ENCODE measurements around the gene KLHDC10.
"Not testable (repeated sequence)": the region's sequence is repeated elsewhere in the genome, so short reads cannot be mapped to it uniquely, and the experiment has no call there.

KLHDC10 gene

GRCh38 chr7:130118294-130118693, 48.0 kb downstream of the KLHDC10 start:
- peaks cover 14 to 16% of the 10 kb centered on the region in 2 donors for H3K4me1 Mint-ChIP-seq
- DNase-seq (no peak), ATAC-seq (replicated peaks) (no peak)
- H3K27me3 Mint-ChIP-seq: no peaks in the 10 kb centered on the region
- H3K9me3 Mint-ChIP-seq: no peaks in the 10 kb centered on the region
- no peak overlapping the region for H3K4me3 Mint-ChIP-seq
- peaks cover 24 to 35% of the 10 kb centered on the region in 2 donors for H3K36me3 Mint-ChIP-seq
- H3K27ac Mint-ChIP-seq: no peak overlapping the region

- ATAC-seq (replicated peaks): no peak
- DNase-seq: no peak
- H3K27me3 Mint-ChIP-seq: no peaks in the 10 kb centered on the region
- H3K27ac Mint-ChIP-seq: no peak overlapping the region
- no peak overlapping the region for H3K4me3 Mint-ChIP-seq
- H3K36me3 Mint-ChIP-seq: peaks cover 24 to 40% of the 10 kb centered on the region in 2 donors
- H3K4me1 Mint-ChIP-seq: peaks cover 10 to 11% of the 10 kb centered on the region in 2 donors
- H3K9me3 Mint-ChIP-seq: no peaks in the 10 kb centered on the region
Measured at GRCh38 chr7:130118801-130119200, 48.5 kb downstream of the KLHDC10 start.

GRCh38 chr7:130123501-130123900, 53.2 kb downstream of the KLHDC10 start:
- Mint-ChIP-seq H3K27me3 (no peaks in the 10 kb centered on the region), H3K27ac (no peak overlapping the region), H3K9me3 (no peaks in the 10 kb centered on the region), H3K4me1 (no peaks in the 10 kb centered on the region), H3K4me3 (no peak overlapping the region), H3K36me3 (peaks cover 26 to 46% of the 10 kb centered on the region in 2 donors)
- DNase-seq (no peak), ATAC-seq (replicated peaks) (no peak)

GRCh38 chr7:130124711-130125110, 54.4 kb downstream of the KLHDC10 start:
- no peaks in the 10 kb centered on the region for H3K27me3 Mint-ChIP-seq
- H3K9me3 Mint-ChIP-seq: no peaks in the 10 kb centered on the region
- H3K36me3 Mint-ChIP-seq: peaks cover 30 to 52% of the 10 kb centered on the region in 2 donors
- DNase-seq (no peak), ATAC-seq (replicated peaks) (no peak)
- no peak overlapping the region for H3K27ac Mint-ChIP-seq
- H3K4me3 Mint-ChIP-seq: no peak overlapping the region
- H3K4me1 Mint-ChIP-seq: no peaks in the 10 kb centered on the region

GRCh38 chr7:130126840-130127239, 56.5 kb downstream of the KLHDC10 start:
- H3K9me3 Mint-ChIP-seq; DNase-seq; ATAC-seq (replicated peaks); H3K4me1 Mint-ChIP-seq; H3K27ac Mint-ChIP-seq; H3K4me3 Mint-ChIP-seq; H3K27me3 Mint-ChIP-seq: not testable (repeated sequence)
- peaks cover 42 to 57% of the 10 kb centered on the region in 2 donors for H3K36me3 Mint-ChIP-seq

GRCh38 chr7:130127404-130127803, 57.1 kb downstream of the KLHDC10 start:
- Mint-ChIP-seq H3K27me3 (no peaks in the 10 kb centered on the region), H3K27ac (no peak overlapping the region), H3K4me3 (no peak overlapping the region), H3K9me3 (no peaks in the 10 kb centered on the region), H3K4me1 (peaks cover 7 to 11% of the 10 kb centered on the region in 2 donors), H3K36me3 (peaks cover 44 to 59% of the 10 kb centered on the region in 2 donors)
- ATAC-seq (replicated peaks): no peak
- DNase-seq: no peak

GRCh38 chr7:130127821-130128317, 57.5 kb downstream of the KLHDC10 start:
- H3K4me3 Mint-ChIP-seq: no peak overlapping the region
- H3K27ac Mint-ChIP-seq: no peak overlapping the region
- H3K36me3 Mint-ChIP-seq: peaks cover 41 to 55% of the 10 kb centered on the region in 2 donors

GRCh38 chr7:130129011-130129411, 58.7 kb downstream of the KLHDC10 start:
- ATAC-seq (replicated peaks) (no peak), DNase-seq (no peak)
- Mint-ChIP-seq H3K4me3 (no peak overlapping the region), H3K27ac (no peak overlapping the region), H3K36me3 (peaks cover 39 to 46% of the 10 kb centered on the region in 2 donors), H3K9me3 (no peaks in the 10 kb centered on the region), H3K27me3 (no peaks in the 10 kb centered on the region), H3K4me1 (peaks cover 7 to 11% of the 10 kb centered on the region in 2 donors)

More at GRCh38 chr7:130127821-130128317, 57.5 kb downstream of the KLHDC10 start:
- ATAC-seq (replicated peaks) (no peak), DNase-seq (no peak)
- no peaks in the 10 kb centered on the region for H3K27me3 Mint-ChIP-seq
- no peaks in the 10 kb centered on the region for H3K9me3 Mint-ChIP-seq
- H3K4me1 Mint-ChIP-seq: peaks cover 7 to 11% of the 10 kb centered on the region in 2 donors

- H3K27ac Mint-ChIP-seq: peak overlapping the region; percentile 61
Measured at GRCh38 chr7:130131191-130131834, 61.0 kb downstream of the KLHDC10 start.

GRCh38 chr7:130131964-130132875, 61.9 kb downstream of the KLHDC10 start:
- Mint-ChIP-seq H3K9me3 (no peaks in the 10 kb centered on the region), H3K27ac (peak overlapping the region; percentile 17), H3K4me3 (no peak overlapping the region), H3K4me1 (peaks cover 13 to 17% of the 10 kb centered on the region in 2 donors), H3K27me3 (no peaks in the 10 kb centered on the region), H3K36me3 (peaks cover 44 to 50% of the 10 kb centered on the region in 2 donors)
- ATAC-seq (replicated peaks): no peak
- DNase-seq: no peak

More at GRCh38 chr7:130131191-130131834, 61.0 kb downstream of the KLHDC10 start:
- Mint-ChIP-seq H3K9me3 (no peaks in the 10 kb centered on the region), H3K4me3 (peak overlapping the region in 1 of 2 donors; percentile 7), H3K27me3 (no peaks in the 10 kb centered on the region), H3K4me1 (peaks cover 13 to 17% of the 10 kb centered on the region in 2 donors), H3K36me3 (peaks cover 47 to 53% of the 10 kb centered on the region in 2 donors)
- ATAC-seq (replicated peaks): peak; percentile 73 to 84
- no peak for DNase-seq

- Mint-ChIP-seq H3K4me3 (no peak overlapping the region), H3K27me3 (no peaks in the 10 kb centered on the region), H3K27ac (no peak overlapping the region), H3K4me1 (peaks cover 13 to 17% of the 10 kb centered on the region in 2 donors), H3K9me3 (no peaks in the 10 kb centered on the region), H3K36me3 (peaks cover 47 to 51% of the 10 kb centered on the region in 2 donors)
- ATAC-seq (replicated peaks): no peak
- DNase-seq: no peak
Measured at GRCh38 chr7:130133029-130133782, 62.9 kb downstream of the KLHDC10 start.

GRCh38 chr7:130134106-130134636, 63.8 kb downstream of the KLHDC10 start:
- DNase-seq: no peak
- H3K36me3 Mint-ChIP-seq: peaks cover 42 to 48% of the 10 kb centered on the region in 2 donors
- no peaks in the 10 kb centered on the region for H3K27me3 Mint-ChIP-seq
- H3K27ac Mint-ChIP-seq: no peak overlapping the region
- H3K4me1 Mint-ChIP-seq: peaks cover 13 to 17% of the 10 kb centered on the region in 2 donors
- no peaks in the 10 kb centered on the region for H3K9me3 Mint-ChIP-seq
- ATAC-seq (replicated peaks): no peak
- H3K4me3 Mint-ChIP-seq: no peak overlapping the region

GRCh38 chr7:130134726-130135125, 64.4 kb downstream of the KLHDC10 start:
- no peak overlapping the region for H3K4me3 Mint-ChIP-seq
- H3K4me1 Mint-ChIP-seq: peaks cover 14 to 23% of the 10 kb centered on the region in 2 donors
- peaks cover 41 to 48% of the 10 kb centered on the region in 2 donors for H3K36me3 Mint-ChIP-seq
- H3K27ac Mint-ChIP-seq: no peak overlapping the region
- no peaks in the 10 kb centered on the region for H3K9me3 Mint-ChIP-seq
- H3K27me3 Mint-ChIP-seq: no peaks in the 10 kb centered on the region
- DNase-seq (no peak), ATAC-seq (replicated peaks) (no peak)

Data from stimulated activated naive B cell treated with anti-CD40 and anti-IgM and Interleukin-4, amounts not matched to agents 10 μg/mL and 1 μg/mL and 100 μg/mL, for 72 hours (primary cell).